Activated effector memory CD4-positive, alpha-beta T cell treated with Interleukin-2 at 50 U/mL for 16 hours (primary cell): Measurements from ENCODE around the gene JAZF1.
A peak's percentile ranks its signal among the peaks of the same experiment; 100 is the strongest.

Experiments
- DNase-seq: peaks from one replicate; pipeline ENCODE4 v3.0.0-alpha.2; 2020

JAZF1 gene

DNA sequence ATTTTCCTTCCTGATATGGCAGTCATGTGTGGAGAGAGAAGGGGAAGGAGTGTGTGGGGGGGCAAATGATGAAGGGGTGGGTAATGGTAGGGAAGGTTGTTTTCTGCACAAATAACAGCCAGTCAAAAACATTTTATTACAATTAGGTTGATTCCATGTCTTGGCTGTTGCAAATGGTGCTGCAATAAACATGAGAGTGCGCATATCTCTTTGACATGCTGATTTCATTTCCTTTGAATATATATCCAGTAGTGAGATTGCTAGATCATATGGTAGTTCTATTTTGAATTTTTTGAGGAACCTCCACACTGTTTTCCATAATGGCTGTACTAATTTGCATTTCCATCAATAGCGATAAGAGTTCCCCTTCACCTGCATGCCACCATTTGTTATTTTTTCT, 10.6 kb upstream of the JAZF1 start:
- no peak for DNase-seq

DNA sequence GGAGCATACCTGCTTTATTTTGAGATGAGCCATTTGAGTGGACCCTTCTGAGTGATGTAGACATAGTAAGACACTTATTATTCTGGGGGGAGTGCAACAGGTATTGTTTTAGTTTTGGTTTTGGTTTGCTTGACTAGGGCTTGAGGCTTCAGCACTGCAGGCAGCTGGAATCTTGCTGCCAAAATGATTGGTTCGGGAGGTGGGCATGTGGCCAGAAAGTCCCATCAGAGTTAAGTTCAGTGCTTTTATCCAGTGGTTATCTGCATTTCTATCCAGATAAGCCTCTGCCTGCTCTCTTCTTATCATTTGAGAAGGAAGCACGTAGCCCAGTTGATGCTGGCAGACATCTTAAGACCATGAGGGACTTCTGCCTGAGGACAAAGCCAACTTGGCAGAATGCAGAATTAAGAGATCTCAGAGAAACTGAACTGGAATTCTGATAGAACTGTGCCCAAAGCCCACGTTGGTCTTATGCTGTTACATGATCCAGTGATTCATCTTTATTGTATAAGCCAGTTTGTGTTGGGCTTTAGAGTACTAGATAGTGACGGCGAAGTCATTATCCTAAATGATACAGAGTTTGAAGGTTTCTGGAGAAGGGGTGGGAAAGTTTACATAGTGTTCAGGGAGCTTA, 9.6 kb upstream of the JAZF1 start:
- DNase-seq: no peak

DNA sequence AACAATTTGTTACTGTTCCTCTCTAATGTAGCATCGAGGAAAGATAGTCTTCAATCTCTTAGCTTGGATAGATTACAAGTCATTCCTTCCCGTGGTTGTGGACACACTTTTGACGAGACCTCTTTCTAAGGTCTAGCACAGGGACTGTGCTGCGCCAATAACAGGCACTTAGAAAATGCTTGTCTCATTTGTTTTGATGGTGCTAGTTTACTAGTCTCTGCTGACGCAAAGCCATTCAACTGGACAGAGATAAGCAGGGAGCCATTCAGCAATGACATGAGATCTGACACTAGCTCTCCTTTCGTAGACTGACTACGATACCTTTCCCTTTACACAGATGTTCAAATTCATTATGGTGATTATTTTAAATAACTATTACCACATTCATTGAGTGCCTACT, 6.4 kb upstream of the JAZF1 start:
- no peak for DNase-seq

- DNase-seq: no peak
These were observed 3.0 kb upstream of the JAZF1 start for GRCh38 chr7:28183627-28184026.

GRCh38 chr7:28182071-28182471, 1.5 kb upstream of the JAZF1 start:
- DNase-seq: no peak

DNA sequence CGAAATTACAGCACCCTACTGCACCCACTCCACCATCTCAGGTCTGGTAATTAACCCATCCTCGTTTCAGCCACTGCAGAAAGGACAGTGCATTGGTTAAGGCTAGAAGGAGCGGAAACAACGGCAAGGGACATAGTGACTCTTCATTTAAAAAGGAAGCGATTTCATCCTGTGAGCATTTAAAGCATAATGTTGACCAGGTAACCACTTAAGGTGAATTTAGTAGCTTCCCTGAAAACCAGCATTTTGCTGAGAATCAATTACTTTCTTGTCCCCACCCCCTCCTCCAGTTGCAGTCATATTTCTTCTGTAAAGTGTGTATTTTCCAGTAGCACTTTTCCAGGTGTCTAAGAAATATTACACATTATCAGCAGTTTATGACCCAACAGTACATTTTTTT, 821 bp upstream of the JAZF1 start:
- no peak for DNase-seq

GRCh38 chr7:28180031-28180363, 598 bp downstream of the JAZF1 start:
- DNase-seq: no peak

DNA sequence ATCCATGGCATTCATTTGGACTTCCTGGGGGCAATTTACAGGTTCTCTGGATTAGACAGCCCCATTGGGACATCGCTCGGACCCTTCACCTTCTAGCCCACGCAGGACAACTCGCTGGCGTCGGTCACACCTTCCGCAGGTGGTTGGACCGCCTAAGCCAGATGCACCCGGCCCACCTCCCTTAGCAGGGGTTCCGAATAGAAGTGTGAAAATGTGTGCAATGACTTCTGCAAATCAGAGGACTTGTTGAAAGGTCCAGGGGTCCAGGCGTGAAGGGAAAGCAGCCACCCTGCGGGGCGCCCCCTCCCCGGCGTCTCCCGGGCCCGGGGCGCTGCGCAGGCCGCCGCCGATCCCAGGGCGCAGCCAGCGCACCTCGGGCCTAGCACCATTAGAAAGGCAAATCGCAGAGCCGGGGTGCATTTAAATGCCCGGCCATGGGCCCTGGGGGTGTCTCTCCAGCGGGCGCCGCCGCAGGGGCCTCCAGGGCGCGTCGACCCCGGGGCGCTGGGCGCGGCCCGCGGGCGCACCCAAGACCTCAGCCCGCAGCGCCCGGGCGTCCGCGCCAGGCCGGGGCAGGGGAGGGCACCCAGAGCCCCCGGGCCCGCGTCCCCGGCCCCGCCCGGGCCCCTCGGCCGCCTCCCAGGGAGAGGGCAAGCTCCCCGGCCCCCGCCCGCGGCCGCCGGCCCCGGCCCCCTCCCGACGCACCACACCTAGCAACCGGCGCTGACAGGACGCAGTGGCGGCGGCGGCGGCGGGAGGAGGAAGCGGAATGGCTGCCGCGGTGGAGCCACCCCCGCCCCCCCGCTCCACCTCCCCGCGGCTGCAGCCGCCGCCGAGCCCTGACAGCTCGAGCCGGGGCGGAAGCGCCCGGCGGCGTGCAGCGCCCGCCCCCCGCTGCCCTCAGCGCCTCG, 1.2 kb downstream of the JAZF1 start:
- peak; percentile 72 for DNase-seq

DNA sequence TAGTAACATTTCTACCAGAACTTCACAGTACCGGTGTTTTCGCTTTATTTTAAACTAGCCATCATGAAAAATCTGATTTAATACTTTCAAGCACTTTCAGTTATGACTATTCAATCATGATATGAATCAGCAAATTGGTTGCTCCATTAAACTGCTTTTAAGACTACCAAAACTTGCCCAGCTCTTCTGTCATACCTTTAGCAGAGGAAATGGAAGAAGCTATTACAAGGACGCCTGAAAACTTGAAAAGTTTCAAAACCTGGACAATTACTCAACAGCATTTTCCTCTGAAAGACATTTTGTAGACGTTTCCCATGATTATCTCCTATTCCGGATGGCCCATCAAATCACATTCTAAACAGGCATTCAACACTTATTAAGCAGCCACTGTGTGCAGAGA, 2.0 kb downstream of the JAZF1 start:
- DNase-seq: no peak

DNA sequence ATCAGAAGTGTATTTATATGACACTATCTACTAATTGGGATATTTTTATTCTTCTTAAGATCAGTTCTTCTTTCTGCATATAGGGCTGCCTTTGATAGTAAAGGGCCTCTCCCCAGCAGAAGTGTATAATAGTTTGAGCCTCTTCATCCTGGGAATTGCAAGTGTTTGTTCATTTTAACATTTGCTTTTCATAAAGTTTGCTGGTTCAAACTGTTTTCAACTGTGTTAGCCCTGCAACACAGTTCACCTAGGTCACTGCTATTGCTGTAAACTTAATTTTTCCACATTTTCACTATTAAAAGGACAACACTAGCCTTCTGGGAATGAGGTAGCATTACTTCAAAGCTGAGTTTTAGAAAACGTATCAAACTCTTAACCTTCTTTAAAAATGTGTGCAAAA, 2.8 kb downstream of the JAZF1 start:
- no peak for DNase-seq

DNA sequence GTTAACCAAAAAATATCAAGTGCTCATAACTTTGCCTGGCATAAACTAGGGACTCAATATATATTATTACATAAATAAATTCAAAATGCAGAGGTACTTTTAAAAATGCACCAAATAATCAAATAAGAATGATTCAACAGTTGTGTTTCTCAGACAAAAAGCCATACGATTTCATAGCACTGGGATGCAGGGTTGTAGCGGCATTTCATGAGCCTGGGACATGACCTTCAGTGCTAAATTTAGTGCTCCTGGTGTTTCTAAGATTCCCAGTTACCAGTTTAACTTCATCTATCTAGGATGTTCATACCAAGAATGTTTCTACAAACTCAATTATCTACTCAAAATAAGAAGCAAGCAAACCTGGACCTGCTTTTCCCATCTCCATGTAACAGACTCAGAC, 4.0 kb downstream of the JAZF1 start:
- no peak for DNase-seq

DNA sequence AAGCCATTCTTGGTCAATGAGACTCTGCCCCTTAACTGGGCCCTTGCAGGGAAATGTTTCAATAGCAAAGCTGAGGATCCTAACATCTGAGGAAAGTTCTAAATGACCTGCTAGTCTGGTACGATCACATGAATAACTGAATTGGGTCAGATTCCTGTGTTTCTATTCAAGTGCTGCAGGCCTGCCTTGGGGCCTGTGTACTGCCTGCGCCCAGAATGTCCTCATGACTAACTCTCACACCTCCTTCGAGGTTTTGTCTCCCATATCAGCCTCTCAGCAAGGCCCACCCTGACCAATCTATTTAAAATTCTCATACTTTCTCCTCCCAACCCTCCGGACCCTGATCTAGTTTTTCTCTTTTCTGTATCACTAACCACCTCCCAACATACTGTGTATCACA, 4.4 kb downstream of the JAZF1 start:
- no peak for DNase-seq

- no peak for DNase-seq
These were observed 5.5 kb downstream of the JAZF1 start for GRCh38 chr7:28174901-28175661.

DNA sequence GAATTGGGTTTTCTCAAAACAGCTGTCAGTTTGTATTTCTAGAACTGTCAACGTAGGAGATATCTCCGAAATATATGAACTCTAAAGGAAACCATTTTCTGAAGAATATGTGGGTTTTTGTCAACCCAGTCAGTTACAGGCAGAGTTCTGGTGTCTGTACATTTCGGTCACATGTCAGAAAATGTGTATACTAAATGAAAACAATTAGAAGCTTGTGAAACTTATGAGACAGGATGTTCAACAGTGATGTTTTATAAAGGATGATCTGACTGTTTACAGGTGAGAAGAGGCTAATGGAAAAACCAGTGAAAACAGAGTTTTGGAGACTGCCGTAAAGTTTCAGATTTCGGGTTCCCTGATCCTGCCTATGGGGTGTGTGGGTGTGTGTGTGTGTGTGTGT, 6.2 kb downstream of the JAZF1 start:
- no peak for DNase-seq

DNA sequence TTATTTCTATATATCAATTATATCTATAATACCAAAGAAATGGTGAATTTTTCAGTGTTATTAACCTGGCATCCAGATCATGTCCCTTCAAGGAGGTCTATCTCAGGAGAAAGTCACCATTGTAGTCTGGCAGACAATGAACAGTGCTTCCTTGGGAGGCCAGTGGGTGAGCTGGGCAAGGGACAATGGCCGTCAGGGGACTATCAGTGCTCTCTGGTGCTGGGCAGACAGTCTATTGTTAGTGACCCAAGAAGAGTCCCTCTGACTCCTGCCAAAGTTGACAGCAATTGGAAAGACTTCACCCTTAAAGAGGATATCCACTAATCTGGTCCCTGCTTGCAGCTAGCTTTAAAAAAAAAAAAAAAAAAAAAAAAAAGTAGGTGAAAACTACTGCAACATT, 7.1 kb downstream of the JAZF1 start:
- DNase-seq: no peak

GRCh38 chr7:28172958-28173357, 7.6 kb downstream of the JAZF1 start:
- no peak for DNase-seq

DNA sequence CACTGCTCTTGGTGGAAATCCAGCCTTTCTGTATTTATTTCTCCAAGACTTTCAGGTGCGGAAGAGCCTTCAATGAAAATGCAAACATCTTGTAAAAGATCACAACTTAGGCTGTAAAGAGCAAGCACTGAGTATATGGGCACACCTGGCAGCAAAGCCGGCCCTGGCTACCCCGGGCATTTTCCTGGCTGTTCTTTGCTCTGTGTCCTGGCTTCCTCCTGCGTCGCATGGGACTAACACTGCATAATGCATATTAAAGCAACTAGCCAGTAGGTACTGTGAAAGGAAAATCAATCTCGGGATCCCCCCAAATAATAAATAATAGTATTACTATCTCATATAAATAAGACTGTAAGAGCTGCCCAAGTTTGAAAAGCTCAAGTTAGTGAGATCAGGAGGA, 9.9 kb downstream of the JAZF1 start:
- DNase-seq: no peak

DNA sequence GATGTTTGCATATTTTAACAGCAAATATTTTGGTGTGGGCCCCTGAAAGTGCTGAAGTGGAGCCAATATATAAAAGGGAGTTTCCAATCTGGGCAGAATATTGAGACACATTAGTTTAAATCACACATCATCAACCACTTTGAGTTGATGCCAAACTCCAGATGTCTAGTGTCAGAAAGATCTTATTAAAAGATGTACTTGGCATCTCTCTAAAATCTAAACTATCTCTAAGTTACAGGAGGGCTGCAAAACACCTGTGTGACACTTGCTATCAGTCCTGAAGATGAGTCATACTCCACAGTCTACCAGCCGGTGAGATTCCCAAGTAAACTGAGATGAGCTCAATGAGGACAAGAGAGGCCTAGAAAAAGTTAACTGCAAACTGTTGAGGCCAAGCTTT, 11.4 kb downstream of the JAZF1 start:
- no peak for DNase-seq

- no peak for DNase-seq
These were observed 12.0 kb downstream of the JAZF1 start for GRCh38 chr7:28168393-28169158.

GRCh38 chr7:28166982-28167715, 13.4 kb downstream of the JAZF1 start:
- DNase-seq: no peak

DNA sequence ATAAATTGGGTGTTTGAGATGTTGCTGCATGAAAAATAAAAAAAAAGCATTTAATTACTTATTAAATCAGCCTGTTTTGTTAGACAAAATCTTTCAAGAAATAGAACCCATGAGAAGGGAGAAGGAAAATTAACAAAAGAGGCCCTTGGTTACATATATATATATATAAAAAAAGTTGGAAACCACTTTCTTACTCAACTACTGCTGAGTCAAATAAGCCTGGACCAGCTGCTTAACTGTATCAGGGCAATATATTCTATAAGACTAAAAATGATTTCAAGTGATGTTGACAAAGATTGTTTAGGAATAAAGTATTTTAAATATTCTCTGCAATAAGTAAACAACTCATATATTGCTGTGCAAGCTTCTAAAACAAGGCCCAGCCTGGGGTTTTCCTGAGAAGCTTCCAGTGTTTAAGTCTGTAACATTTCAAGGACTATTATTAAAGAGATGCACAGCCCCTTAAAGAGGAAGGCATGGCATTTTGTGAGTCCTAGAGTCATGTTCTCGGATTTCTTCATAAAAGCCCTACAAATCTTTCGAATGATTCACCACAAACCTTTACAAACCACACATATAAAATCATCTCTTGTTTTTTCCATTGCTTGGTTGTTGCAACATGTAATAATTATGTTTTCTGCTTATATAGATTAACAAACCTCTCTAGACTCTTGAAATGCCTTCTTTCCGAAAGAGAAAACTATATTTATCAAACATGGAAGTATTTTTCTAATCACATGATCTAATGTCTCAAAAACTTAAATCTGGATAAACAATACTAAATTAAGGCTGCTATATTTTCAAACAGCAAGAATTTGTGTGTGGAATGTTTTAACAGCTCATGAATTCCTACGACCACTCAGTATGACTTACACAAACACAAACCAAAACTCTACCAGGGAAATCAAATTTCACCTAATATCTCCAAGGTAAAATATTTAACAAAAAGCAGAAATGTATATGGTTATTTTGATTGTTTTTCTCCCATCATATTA, 14.3 kb downstream of the JAZF1 start:
- DNase-seq: no peak
